Measurements from ENCODE around the gene PIAS1.
"Not testable (repeated sequence)": the region's sequence is repeated elsewhere in the genome, so short reads cannot be mapped to it uniquely, and the experiment has no call there.

GRCh38 chr15:68172037-68172436 is 117.9 kb downstream of the PIAS1 start:
- TF ChIP-seq CTCF, POLR2A (IDR thresholded peaks at IDR 0.05): not testable (repeated sequence)
